Measurements from ENCODE around the gene NRXN2. TPM values are rescaled to one million over a fixed set of nuclear protein-coding genes. Genes with fewer than 3 reads are reported as not detected.
"Not testable (repeated sequence)": the region's sequence is repeated elsewhere in the genome, so short reads cannot be mapped to it uniquely, and the experiment has no call there.

The NRXN2 gene
- total RNA-seq, 1 donor from 2014 or later: 0.72 TPM

DNA sequence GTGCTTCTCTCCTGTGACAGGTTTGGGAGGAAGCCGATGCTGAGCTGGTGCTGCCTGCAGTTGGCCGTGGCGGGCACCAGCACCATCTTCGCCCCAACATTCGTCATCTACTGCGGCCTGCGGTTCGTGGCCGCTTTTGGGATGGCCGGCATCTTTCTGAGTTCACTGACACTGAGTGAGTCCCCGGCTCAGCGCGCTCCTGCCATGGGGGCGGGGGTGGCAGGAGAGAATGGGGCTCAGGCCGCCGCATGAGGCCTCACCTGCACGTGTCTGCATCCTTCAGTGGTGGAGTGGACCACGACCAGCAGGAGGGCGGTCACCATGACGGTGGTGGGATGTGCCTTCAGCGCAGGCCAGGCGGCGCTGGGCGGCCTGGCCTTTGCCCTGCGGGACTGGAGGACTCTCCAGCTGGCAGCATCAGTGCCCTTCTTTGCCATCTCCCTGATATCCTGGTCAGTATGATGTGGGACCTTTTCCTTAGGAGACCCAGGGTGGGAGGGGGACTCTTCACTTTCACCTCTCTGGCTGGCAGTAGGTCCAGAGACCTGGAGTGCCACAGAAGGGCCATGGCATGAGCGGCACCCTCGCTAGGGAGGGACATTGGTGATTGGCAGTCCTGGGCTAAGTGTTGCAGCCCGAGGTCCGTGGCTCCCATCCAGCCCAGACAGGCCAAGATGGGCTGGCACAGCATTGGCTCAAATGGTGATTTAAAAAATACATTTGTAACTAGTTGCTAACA lies 160.8 kb downstream of the NRXN2 start:
- no peak overlapping the region for H3K4me3 ChIP-seq
- intact Hi-C loops (cut with DNase I): no loop called here
- no peak overlapping the region for H3K27ac ChIP-seq
- H3K9me3 ChIP-seq: no peaks in the 10 kb centered on the region
- no peaks in the 10 kb centered on the region for H3K36me3 ChIP-seq
- no peaks in the 10 kb centered on the region for H3K27me3 ChIP-seq
- ATAC-seq: no peak
- no peaks in the 10 kb centered on the region for H3K4me1 ChIP-seq
- peak; percentile 50 for DNase-seq
- TF ChIP-seq, protein P1, sequence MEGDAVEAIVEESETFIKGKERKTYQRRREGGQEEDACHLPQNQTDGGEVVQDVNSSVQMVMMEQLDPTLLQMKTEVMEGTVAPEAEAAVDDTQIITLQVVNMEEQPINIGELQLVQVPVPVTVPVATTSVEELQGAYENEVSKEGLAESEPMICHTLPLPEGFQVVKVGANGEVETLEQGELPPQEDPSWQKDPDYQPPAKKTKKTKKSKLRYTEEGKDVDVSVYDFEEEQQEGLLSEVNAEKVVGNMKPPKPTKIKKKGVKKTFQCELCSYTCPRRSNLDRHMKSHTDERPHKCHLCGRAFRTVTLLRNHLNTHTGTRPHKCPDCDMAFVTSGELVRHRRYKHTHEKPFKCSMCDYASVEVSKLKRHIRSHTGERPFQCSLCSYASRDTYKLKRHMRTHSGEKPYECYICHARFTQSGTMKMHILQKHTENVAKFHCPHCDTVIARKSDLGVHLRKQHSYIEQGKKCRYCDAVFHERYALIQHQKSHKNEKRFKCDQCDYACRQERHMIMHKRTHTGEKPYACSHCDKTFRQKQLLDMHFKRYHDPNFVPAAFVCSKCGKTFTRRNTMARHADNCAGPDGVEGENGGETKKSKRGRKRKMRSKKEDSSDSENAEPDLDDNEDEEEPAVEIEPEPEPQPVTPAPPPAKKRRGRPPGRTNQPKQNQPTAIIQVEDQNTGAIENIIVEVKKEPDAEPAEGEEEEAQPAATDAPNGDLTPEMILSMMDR (IDR thresholded peaks at IDR 0.05): no peak

- H3K27ac ChIP-seq; H3K27me3 ChIP-seq; DNase-seq; H3K36me3 ChIP-seq; H3K4me3 ChIP-seq; H3K9me3 ChIP-seq; ATAC-seq; H3K4me1 ChIP-seq; intact Hi-C loops (cut with DNase I): not testable (repeated sequence)
Observed at GRCh38 chr11:64561429-64561828, 161.6 kb downstream of the NRXN2 start.

DNA sequence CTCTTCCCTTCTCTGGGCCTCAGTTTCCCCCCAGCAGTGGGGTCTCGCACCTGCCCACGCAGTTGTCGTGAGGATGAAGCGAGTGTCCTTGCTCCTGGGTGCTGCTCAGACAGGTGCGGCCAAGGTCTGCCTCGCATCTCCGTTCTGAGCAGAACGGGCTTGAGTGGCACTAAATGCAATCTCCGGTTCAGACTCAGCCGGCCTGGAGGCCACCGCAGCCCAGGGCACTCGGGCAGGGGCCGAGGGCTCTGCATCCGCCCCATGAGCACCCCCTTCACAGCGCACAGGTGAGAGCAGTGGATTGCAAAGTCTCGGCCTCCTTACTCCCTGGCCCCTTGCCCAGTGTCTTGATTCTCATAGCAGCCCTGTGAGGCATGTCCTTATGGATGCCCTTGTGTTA lies 162.1 kb downstream of the NRXN2 start:
- Histone ChIP-seq H3K27me3 (no peaks in the 10 kb centered on the region), H3K27ac (no peak overlapping the region), H3K9me3 (no peaks in the 10 kb centered on the region), H3K4me3 (no peak overlapping the region), H3K4me1 (no peaks in the 10 kb centered on the region), H3K36me3 (no peaks in the 10 kb centered on the region)
- ATAC-seq (no peak), DNase-seq (peak; percentile 54)
- TF ChIP-seq, protein P1 (IDR thresholded peaks at IDR 0.05): no peak
- intact Hi-C loops (cut with DNase I): no loop called here

DNA sequence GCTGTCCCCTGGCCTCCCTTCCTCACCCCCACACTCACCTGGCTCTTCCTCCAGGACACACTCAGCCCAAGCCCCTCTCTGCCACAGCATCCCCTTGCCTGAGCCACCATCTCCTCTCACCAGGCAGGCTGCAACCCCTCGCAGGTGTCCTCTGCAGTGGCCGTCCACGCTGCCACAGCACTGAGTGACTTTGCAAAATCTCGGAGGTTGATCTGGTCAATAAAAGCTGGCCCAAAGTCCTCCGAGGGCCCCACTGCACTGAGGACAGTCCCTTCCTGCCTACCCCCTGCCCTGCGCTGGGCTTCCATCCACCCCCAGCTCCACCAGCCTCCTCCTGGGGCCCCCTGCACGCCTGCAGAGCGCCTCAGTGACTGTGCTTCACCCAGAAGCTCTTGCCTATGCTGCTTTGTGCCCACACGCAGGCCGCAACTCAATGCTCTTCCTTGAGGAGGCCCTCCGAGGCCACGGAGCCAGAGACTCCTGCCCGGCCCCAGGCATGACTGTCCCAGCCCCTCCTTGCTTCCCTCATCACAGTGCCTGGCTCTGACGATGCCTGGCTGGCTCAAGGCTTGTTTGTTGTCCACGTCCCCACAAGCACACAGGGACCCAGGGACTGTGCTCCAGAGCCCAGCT lies 162.7 kb downstream of the NRXN2 start:
- Histone ChIP-seq H3K27me3 (no peaks in the 10 kb centered on the region), H3K27ac (no peak overlapping the region), H3K9me3 (no peaks in the 10 kb centered on the region), H3K4me3 (no peak overlapping the region), H3K36me3 (no peaks in the 10 kb centered on the region), H3K4me1 (no peaks in the 10 kb centered on the region)
- DNase-seq: peak; percentile 45
- TF ChIP-seq, protein P1 (IDR thresholded peaks at IDR 0.05): no peak
- no peak for ATAC-seq
- intact Hi-C loops (cut with DNase I): no loop called here

DNA sequence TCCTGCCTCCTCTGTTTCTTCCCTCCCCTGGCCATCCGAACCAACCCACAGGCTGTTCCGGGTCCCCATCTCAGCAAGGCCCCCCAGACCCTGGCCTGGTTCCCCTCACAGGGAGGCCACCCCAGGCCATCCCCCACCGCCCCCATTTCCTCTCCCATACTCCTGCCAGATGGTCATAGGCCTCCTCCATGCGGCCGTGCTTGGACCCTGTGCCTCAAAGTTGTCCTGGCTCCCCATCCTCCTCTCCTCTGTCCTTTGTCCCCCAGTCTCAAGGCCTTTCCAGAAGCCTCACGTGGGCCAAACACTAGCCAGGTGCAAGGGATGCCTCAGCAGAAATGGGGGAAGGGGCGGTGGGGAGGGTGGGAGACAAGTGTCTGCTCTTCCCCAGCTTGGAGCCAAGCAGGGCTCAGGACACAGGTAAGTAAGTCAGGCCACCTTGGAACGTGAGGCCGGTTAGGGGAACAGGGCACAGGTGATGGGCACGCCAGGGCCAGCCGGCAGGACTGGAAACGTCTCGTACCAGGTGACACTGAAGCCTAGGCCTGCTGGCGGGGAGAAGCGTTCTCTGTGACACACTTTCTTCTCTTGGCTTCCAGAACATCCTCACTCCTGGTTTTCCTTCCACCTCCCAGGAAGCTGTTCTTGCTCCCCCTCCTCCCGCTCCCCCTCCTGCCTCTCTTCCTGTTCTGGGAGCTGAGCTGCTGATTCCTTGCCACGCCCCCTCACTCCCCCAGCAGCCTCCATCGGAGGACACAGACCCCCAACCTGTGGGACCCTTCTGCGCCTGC lies 163.5 kb downstream of the NRXN2 start:
- Histone ChIP-seq H3K9me3 (no peaks in the 10 kb centered on the region), H3K27me3 (no peaks in the 10 kb centered on the region), H3K4me3 (no peak overlapping the region), H3K36me3 (no peaks in the 10 kb centered on the region), H3K4me1 (peaks cover 3% of the 10 kb centered on the region), H3K27ac (no peak overlapping the region)
- intact Hi-C loops (cut with DNase I): no loop called here
- ATAC-seq (no peak), DNase-seq (peak; percentile 51)
- TF ChIP-seq, protein P1 (IDR thresholded peaks at IDR 0.05): no peak

GRCh38 chr11:64558869-64559268 lies 164.1 kb downstream of the NRXN2 start:
- intact Hi-C loops (cut with DNase I): no loop called here
- Histone ChIP-seq H3K27me3 (no peaks in the 10 kb centered on the region), H3K9me3 (no peaks in the 10 kb centered on the region), H3K36me3 (no peaks in the 10 kb centered on the region), H3K4me3 (no peak overlapping the region), H3K27ac (no peak overlapping the region), H3K4me1 (peaks cover 9% of the 10 kb centered on the region)
- TF ChIP-seq, protein P1 (IDR thresholded peaks at IDR 0.05): no peak
- no peak for ATAC-seq
- no peak for DNase-seq
